CD4-positive, alpha-beta T cell treated with Interleukin-17A for 1 hour (primary cell): ENCODE results near the gene CCDC33.

ENCODE experiments used
- DNase-seq: peaks from one replicate; pipeline ENCODE4 v3.0.0-alpha.2; 2020

Gene CCDC33

GRCh38 chr15:74235962-74236361, at the start of gene CCDC33:
CCDC33 (plus strand) TSS chr15:74236326; CDS start chr15:74236720, 394 bp downstream.
- no peak for DNase-seq

GRCh38 chr15:74188216-74188615, 47.9 kb upstream of the CCDC33 start:
- DNase-seq: no peak

- no peak for DNase-seq
Measured at GRCh38 chr15:74191798-74192197, 44.3 kb upstream of the CCDC33 start.

- DNase-seq: no peak
Measured at GRCh38 chr15:74192751-74193150, 43.4 kb upstream of the CCDC33 start.

GRCh38 chr15:74193299-74193718, 42.8 kb upstream of the CCDC33 start:
- no peak for DNase-seq

GRCh38 chr15:74193905-74194304, 42.2 kb upstream of the CCDC33 start:
- no peak for DNase-seq

GRCh38 chr15:74194572-74195559, 41.3 kb upstream of the CCDC33 start:
- no peak for DNase-seq

- DNase-seq: no peak
Measured at GRCh38 chr15:74196175-74196574, 40.0 kb upstream of the CCDC33 start.

- DNase-seq: no peak
Measured at GRCh38 chr15:74197176-74197965, 38.8 kb upstream of the CCDC33 start.

GRCh38 chr15:74199297-74199652, 36.9 kb upstream of the CCDC33 start:
- DNase-seq: no peak

GRCh38 chr15:74200412-74200815, 35.7 kb upstream of the CCDC33 start:
- DNase-seq: no peak

- DNase-seq: no peak
Measured at GRCh38 chr15:74200871-74201419, 35.2 kb upstream of the CCDC33 start.

- no peak for DNase-seq
Measured at GRCh38 chr15:74201710-74202420, 34.3 kb upstream of the CCDC33 start.

- no peak for DNase-seq
Measured at GRCh38 chr15:74202452-74203401, 33.4 kb upstream of the CCDC33 start, which contains the start of gene STRA6. STRA6 (minus strand) TSS chr15:74202787; CDS start chr15:74202267, 520 bp downstream.

GRCh38 chr15:74203914-74204431, 32.2 kb upstream of the CCDC33 start:
- no peak for DNase-seq

GRCh38 chr15:74205582-74205947, 30.6 kb upstream of the CCDC33 start:
- DNase-seq: no peak

- DNase-seq: no peak
Measured at GRCh38 chr15:74206801-74207281, 29.3 kb upstream of the CCDC33 start.

- DNase-seq: no peak
Measured at GRCh38 chr15:74207652-74208440, 28.3 kb upstream of the CCDC33 start.

GRCh38 chr15:74208496-74208895, 27.6 kb upstream of the CCDC33 start:
- DNase-seq: no peak

- DNase-seq: no peak
Measured at GRCh38 chr15:74208901-74209559, 27.1 kb upstream of the CCDC33 start.
